ENCODE measurements around the gene VPS13C. TPM values are rescaled to one million over a fixed set of nuclear protein-coding genes. Genes with fewer than 3 reads are reported as not detected.
A peak's percentile ranks its signal among the peaks of the same experiment; 100 is the strongest.

The VPS13C gene
- polyA plus RNA-seq, 2 of the 4 experiments (the other 2 are of a cell fraction) = 13.2 to 26.5 TPM

DNA sequence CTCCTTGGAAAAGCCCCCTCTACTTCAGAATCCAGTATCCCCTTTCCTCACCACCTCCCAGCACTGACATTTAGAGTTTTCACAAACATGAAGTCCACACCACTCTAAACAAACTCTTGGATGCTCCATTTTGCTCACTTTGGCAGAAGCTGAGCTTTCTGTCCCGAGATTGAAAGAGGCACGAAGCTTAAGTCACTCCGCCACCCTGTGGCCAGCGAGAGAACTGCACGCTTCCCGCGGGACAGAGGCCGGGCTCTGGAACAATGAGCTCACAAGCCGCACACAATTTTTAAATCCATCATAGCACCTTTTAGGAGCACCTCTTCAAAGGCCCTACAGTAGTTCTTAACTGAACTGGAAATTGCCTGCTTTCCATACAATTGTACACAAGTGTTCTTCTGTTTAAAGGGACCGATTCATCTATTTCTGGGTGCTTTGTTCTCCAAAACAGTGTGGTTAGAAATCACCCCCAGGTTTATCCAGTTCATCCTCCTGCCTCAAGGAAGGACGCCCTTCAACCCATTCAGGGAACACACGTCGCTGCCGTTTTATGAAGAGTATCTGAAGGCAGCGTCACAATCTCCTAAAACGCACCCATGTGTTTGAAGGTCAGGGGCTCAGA, 226.1 kb downstream of the VPS13C start:
- WGBS (ENCODE audit: missing lambda C conversion rate) = 4% methylated on average over 16 of the region's 16 CpGs
- TF ChIP-seq ZSCAN20 (CRISPR knock-in tag; IDR thresholded peaks at IDR 0.05) (no peak), ZC3H11A (IDR thresholded peaks at IDR 0.05) (no peak), CTCF (IDR thresholded peaks at IDR 0.05) (peak; percentile 89), FOSB (CRISPR knock-in tag; IDR thresholded peaks at IDR 0.05) (no peak), BHLHE40 (IDR thresholded peaks at IDR 0.05; ENCODE audit: low read depth, low read length) (no peak), EHMT2 (IDR thresholded peaks at IDR 0.05; ENCODE audit: low read depth) (no peak), JUNB (IDR thresholded peaks at IDR 0.05) (no peak), RFX5 (IDR thresholded peaks at IDR 0.05) (no peak), RAD21 (conservative IDR thresholded peaks at IDR 0.05 in 1 of 2, IDR thresholded peaks at IDR 0.05 in 1 of 2) (peak; percentile 84 to 88), MAZ (IDR thresholded peaks at IDR 0.05; ENCODE audit: borderline replicate concordance, low read depth, low read length) (no peak), SMC3 (IDR thresholded peaks at IDR 0.05) (peak; percentile 85), HOXB13 (CRISPR knock-in tag; IDR thresholded peaks at IDR 0.05; ENCODE audit: low read depth) (no peak)
- TF ChIP-seq, protein P1, sequence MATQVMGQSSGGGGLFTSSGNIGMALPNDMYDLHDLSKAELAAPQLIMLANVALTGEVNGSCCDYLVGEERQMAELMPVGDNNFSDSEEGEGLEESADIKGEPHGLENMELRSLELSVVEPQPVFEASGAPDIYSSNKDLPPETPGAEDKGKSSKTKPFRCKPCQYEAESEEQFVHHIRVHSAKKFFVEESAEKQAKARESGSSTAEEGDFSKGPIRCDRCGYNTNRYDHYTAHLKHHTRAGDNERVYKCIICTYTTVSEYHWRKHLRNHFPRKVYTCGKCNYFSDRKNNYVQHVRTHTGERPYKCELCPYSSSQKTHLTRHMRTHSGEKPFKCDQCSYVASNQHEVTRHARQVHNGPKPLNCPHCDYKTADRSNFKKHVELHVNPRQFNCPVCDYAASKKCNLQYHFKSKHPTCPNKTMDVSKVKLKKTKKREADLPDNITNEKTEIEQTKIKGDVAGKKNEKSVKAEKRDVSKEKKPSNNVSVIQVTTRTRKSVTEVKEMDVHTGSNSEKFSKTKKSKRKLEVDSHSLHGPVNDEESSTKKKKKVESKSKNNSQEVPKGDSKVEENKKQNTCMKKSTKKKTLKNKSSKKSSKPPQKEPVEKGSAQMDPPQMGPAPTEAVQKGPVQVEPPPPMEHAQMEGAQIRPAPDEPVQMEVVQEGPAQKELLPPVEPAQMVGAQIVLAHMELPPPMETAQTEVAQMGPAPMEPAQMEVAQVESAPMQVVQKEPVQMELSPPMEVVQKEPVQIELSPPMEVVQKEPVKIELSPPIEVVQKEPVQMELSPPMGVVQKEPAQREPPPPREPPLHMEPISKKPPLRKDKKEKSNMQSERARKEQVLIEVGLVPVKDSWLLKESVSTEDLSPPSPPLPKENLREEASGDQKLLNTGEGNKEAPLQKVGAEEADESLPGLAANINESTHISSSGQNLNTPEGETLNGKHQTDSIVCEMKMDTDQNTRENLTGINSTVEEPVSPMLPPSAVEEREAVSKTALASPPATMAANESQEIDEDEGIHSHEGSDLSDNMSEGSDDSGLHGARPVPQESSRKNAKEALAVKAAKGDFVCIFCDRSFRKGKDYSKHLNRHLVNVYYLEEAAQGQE (IDR thresholded peaks at IDR 0.05) = no peak
- ChIA-PET POLR2A (no interaction called here), CTCF (interaction anchor here (0.6 to 5.6 kb wide), 75 partner anchors 9 to 1736 kb away, joined by 3 to 61 read pairs (median 4); partner anchors contain the start of gene VPS13C)
- Histone ChIP-seq H3K9me3 (no peaks in the 10 kb centered on the region), H3K4me1 (peaks cover 7% of the 10 kb centered on the region; the same call in 1 of the 3 replicates), H3K4me3 (no peak overlapping the region), H3K27ac (no peak overlapping the region), H3K4me2 (peak overlapping the region; percentile 4; the same call in 2 of the 3 replicates)
- DNase-seq (ENCODE audit: low read depth in 1 of 2, low spot score in 1 of 2) = peak; percentile 67 to 82
- peak; percentile 49 for FAIRE-seq
- ATAC-seq = peak; percentile 72 to 88

- ATAC-seq (no peak), DNase-seq (ENCODE audit: low read depth in 1 of 2, low spot score in 1 of 2) (no peak), FAIRE-seq (no peak)
- H3K9me3 ChIP-seq = no peaks in the 10 kb centered on the region
- peaks cover 7% of the 10 kb centered on the region; the same call in 1 of the 3 replicates for H3K4me1 ChIP-seq
- ChIA-PET POLR2A (no interaction called here), CTCF (interaction anchor here (0.6 to 5.6 kb wide), 11 partner anchors 9 to 1246 kb away, joined by 3 to 61 read pairs (median 5); no protein-coding TSS in a partner anchor)
- 44% methylated on average over 6 of the region's 6 CpGs for WGBS (ENCODE audit: missing lambda C conversion rate)
- no peak overlapping the region for H3K4me3 ChIP-seq
- no peak overlapping the region for H3K4me2 ChIP-seq
- no peak overlapping the region for H3K27ac ChIP-seq
- TF ChIP-seq RCOR1 (IDR thresholded peaks at IDR 0.05; ENCODE audit: low read depth, low read length) (no peak), BCL3 (IDR thresholded peaks at IDR 0.05) (no peak), CBX8 (IDR thresholded peaks at IDR 0.05) (no peak), SREBF2 (IDR thresholded peaks at IDR 0.05) (no peak), TFCP2L1 (CRISPR knock-in tag; IDR thresholded peaks at IDR 0.05) (no peak), NPAS2 (CRISPR knock-in tag; IDR thresholded peaks at IDR 0.05; ENCODE audit: borderline replicate concordance) (no peak), PHF8 (IDR thresholded peaks at IDR 0.05; ENCODE audit: borderline replicate concordance, low read depth) (no peak), GATA3 (IDR thresholded peaks at IDR 0.05; ENCODE audit: borderline replicate concordance) (no peak), ZC3H11A (IDR thresholded peaks at IDR 0.05) (no peak)
- TF ChIP-seq, protein P2, sequence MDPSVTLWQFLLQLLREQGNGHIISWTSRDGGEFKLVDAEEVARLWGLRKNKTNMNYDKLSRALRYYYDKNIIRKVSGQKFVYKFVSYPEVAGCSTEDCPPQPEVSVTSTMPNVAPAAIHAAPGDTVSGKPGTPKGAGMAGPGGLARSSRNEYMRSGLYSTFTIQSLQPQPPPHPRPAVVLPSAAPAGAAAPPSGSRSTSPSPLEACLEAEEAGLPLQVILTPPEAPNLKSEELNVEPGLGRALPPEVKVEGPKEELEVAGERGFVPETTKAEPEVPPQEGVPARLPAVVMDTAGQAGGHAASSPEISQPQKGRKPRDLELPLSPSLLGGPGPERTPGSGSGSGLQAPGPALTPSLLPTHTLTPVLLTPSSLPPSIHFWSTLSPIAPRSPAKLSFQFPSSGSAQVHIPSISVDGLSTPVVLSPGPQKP (IDR thresholded peaks at IDR 0.05; ENCODE audit: low read depth, low read length) = no peak
- TF ChIP-seq, protein P3, sequence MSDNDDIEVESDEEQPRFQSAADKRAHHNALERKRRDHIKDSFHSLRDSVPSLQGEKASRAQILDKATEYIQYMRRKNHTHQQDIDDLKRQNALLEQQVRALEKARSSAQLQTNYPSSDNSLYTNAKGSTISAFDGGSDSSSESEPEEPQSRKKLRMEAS (IDR thresholded peaks at IDR 0.05) = no peak
These were observed 228.0 kb downstream of the VPS13C start for GRCh38 chr15:61832223-61832622.

Measured in A549 (cell line).